GM18873 (cell line): ENCODE data around the gene NELL1.

Experiments used
- ATAC-seq: cut with Tn5 transposase; IDR thresholded peaks from one replicate; pipeline ENCODE4 v1.9.1; 2021; ENCODE audit warnings: mild to moderate bottlenecking, moderate library complexity, moderate number of reproducible peaks; ENCODE audit not compliant: unreplicated experiment, low FRiP score

The NELL1 gene

DNA sequence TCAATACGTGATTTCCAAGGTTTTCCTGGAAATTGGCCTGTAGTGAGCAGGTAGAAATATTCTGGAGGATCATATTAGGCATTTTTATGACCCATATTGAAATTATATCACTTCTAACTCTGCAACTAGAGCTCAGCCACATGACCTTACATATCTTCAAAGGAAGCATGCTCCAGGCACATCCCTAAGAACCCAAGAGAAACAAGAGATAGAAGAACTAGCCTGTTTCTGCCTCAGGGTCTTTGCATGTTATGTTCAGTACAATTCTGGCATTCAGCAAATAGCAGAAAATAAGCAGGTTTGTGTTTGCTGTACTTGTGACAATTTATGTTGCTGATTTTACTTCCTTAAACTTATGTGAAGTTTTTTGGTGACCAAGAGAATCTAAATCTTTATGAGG is 859.8 kb downstream of the NELL1 start:
- ATAC-seq: no peak

- no peak for ATAC-seq
Observed at GRCh38 chr11:21534288-21534687, 864.9 kb downstream of the NELL1 start.

DNA sequence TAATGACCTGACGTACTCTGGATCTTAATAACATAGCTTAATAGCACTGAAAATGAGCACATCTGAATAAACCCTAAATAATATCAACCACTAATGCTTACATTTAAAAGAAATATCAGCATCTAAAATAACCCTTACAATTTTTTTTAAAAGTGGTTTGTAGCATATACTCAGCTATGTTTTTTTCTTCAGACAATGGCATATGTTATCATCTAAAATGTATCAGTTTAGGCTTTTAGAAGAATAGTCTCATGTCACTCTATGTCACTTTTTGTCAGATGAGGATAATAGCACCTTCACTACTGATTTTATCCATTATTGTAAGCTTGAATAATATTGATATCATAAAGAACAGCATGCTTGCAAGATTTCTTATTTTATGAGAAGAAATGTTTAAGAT is 868.6 kb downstream of the NELL1 start:
- no peak for ATAC-seq

DNA sequence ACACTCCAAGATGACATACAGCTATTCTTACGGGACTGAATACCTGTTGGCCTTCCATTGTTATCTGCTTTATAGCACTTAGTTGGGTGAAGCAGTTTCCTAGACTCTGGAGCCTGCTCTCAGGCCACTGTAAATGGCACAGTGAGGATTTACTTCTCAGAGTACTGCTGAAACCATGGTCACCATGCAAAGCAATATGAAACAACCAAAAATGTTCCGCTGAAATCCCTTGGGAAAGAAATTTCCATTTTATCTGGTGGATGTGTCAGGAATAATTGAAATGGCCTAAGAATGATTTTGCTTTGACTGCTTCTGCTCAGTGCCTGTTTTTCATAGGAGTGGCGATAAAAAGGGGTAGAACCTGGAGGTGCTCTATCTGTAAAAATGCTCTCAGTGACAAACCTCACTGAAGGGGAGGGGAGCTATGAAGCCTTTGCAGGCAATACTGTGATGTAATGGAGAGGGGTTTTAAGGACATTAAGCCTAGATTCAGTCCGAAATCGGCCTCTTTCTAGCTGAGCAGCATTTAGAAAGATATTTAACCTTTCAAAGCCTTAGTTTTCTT is 871.9 kb downstream of the NELL1 start:
- no peak for ATAC-seq

DNA sequence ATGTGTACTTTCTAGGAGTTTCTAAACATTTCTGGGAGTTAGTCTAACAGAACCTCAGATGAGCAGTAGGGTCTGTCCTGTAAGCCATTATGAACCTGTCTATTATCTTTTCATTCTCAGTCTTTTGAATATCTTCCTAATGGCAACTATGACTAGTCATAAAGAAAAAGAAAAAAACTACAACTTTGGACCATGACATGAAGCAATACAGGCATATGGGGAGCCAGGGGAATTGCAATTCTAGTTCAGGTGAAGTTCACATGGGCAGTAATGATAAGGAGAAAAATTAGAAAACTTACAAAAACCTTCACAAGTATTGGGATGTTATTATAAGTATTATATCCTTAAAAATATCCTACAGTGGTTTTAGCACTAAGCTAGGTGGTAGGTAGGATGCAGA is 874.5 kb downstream of the NELL1 start:
- no peak for ATAC-seq

GRCh38 chr11:21545699-21546098 is 876.3 kb downstream of the NELL1 start:
- no peak for ATAC-seq

GRCh38 chr11:21546703-21547102 is 877.3 kb downstream of the NELL1 start:
- ATAC-seq: no peak

- no peak for ATAC-seq
Observed at GRCh38 chr11:21552911-21553310, 883.5 kb downstream of the NELL1 start.

GRCh38 chr11:21553795-21554194 is 884.4 kb downstream of the NELL1 start:
- no peak for ATAC-seq

DNA sequence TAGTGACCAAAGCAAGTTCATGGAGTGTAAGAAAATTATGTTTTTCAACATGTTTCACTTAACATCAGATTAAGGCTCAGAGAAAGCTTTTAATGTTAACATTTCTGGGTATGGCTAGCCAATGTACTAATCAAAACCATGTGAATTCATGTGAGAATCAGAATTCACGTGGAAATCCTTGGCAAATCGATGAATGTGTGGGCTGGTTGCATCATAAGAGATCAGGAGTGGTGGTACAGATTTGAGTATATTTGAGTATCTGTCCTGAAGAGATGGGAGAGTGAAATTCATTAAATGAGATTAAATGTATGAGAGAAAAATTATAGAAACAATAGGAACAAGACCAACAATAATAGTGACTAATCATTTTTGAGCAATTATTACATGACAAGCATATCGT is 884.9 kb downstream of the NELL1 start:
- ATAC-seq: no peak

GRCh38 chr11:21556926-21557325 is 887.5 kb downstream of the NELL1 start:
- no peak for ATAC-seq

DNA sequence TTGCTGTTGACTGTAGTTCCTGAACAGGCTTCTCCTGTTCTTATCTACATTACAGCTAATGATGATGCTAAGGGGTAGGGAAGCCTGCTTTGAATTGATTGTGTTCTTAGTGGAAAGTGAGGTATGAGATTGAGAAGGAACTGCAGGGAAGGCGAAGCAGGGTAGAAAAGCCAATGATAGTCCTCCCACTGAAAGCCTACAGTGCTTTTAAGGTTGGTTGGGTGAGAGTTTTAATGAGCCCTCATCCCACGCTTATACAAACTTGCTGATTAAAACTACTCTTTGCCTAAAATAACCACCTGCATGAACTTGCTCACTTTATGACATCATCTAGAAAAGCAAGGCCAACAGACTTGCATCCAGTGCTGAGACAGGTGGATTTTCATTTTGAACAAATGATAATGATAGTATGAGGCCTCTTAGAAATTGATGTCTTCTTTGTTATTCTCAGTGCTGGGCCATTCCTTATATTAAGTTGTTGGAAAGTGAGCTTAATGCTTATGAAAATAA is 891.1 kb downstream of the NELL1 start:
- ATAC-seq: no peak

DNA sequence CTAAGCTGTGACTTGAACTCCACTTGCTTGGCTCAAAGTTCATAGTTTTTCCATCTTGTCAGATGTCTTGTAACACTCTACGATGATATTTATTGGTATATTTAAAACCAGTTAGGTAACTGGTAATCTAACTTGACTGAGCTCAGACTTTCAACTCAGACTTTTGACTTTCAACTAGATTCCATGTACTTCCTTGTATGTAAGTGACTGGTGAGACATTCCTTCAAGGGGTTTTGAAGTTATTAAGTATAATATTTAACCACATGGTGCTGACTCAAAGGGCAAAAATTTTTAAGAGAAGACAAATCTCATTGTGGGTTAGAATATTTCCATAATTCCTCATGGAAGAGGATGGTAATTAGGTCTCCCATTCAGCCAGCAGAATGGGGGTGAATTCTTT is 892.2 kb downstream of the NELL1 start:
- ATAC-seq: no peak

DNA sequence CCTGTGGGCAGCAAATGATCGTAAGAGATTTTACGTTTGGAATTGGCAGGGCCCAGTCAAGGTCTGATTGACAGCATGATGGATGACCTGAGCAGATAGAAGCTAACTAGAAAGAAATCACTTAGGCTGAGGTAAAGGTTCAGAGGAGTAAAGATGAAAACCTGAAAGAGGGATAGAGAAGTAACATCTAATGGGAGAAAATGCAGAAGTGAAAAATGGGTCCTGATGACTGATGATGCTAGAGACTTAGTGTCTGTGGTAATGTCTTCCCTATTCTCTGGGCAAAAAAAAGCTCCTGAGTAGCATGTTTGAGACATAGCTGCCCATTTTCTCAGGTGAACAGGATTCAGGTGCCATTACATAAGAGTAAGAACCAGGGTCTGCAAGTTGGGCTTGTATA is 894.7 kb downstream of the NELL1 start:
- ATAC-seq: no peak

- no peak for ATAC-seq
Observed at GRCh38 chr11:21564833-21565682, 895.7 kb downstream of the NELL1 start.

- ATAC-seq: no peak
Observed at GRCh38 chr11:21566521-21567117, 897.2 kb downstream of the NELL1 start.

DNA sequence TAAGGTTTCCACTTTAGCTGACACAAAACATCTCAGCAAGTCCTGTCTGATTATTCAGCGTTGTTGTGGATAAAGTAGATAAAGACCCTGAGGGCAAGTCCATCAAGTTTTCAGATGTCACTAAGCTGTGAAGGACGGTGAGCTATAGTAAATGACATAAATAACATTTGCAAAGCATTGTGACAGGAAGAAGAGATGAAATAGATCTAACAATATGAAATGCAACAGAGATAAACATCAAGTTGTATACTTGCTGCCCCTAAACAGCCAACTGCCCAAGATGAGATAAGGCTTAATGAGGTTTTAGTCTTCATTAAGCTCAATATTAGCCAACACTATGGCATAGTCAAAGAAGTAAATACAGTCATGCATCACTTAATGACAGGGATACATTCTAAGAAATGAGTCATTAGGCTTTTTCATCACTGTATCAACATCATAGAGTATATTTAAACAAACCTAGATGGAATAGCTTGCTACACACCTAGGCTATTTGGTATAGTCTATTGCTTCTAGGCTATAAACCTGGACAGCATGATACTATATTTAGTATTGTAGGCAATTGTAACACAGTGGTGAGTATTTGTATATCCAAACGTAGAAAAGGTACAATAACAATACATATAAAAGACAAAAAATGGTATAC is 898.4 kb downstream of the NELL1 start:
- ATAC-seq: no peak

- ATAC-seq: no peak
Observed at GRCh38 chr11:21572210-21572609, 902.8 kb downstream of the NELL1 start.

GRCh38 chr11:21582791-21583190 is 913.4 kb downstream of the NELL1 start:
- no peak for ATAC-seq

GRCh38 chr11:21588754-21589153 is 919.4 kb downstream of the NELL1 start:
- no peak for ATAC-seq

DNA sequence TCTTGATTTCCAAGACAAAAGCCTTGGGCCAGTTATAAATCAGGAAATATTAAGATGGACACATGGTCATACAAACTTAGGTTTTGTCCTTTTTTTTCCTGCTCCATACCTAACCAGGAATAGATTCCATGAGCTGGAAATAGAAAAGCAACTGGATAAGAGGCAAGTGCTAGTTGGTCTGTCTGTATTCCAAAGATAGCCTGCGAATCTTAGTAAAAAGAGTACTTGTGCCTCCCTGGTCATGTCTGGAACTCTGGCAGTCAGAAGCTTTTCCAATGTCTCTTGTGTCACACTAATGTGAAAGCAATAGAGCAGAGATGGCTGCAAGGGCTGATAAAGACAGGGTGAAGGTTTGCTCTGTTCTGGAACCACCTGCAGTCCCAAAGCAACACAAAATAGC is 933.3 kb downstream of the NELL1 start:
- ATAC-seq: no peak
